RWPE2 (cell line): Measurements from ENCODE around the gene C20orf144.

Source experiments
- ATAC-seq: fragments of 200-7000 bp; cut with Tn5 transposase; 3 replicates; pipeline ENCODE4 v1.9.1; 2021; ENCODE audit warnings: low read depth
- DNase-seq: peaks from one replicate; pipeline ENCODE4 v3.0.0-alpha.2; 2020; ENCODE audit warnings: low spot score
- H3K27ac ChIP-seq: fragments of 450-650 bp; 2 replicates; pipeline ENCODE4 v1.5.1; 2017; ENCODE audit warnings: mild to moderate bottlenecking; ENCODE audit not compliant: poor library complexity, severe bottlenecking
- H3K27me3 ChIP-seq: fragments of 250-450 bp; sonication (Bioruptor Pico); 2 replicates; pipeline ENCODE4 v1.5.1; 2021; ENCODE audit warnings: mild to moderate bottlenecking, moderate library complexity; ENCODE audit not compliant: insufficient read depth, poor library complexity, severe bottlenecking
- H3K36me3 ChIP-seq: fragments of 250-450 bp; sonication (Bioruptor Pico); 2 replicates; pipeline ENCODE4 v1.5.1; 2020; ENCODE audit warnings: low read depth, mild to moderate bottlenecking, moderate library complexity
- H3K4me1 ChIP-seq: fragments of 250-450 bp; sonication (Bioruptor Pico); 2 replicates; pipeline ENCODE4 v1.5.1; 2021; ENCODE audit warnings: mild to moderate bottlenecking, moderate library complexity; ENCODE audit not compliant: insufficient read depth, poor library complexity, severe bottlenecking
- H3K4me3 ChIP-seq: fragments of 250-450 bp; sonication (Bioruptor Pico); 2 replicates; pipeline ENCODE4 v1.5.1; 2021; ENCODE audit warnings: mild to moderate bottlenecking, moderate library complexity; ENCODE audit not compliant: severe bottlenecking
- H3K9me3 ChIP-seq: fragments of 250-450 bp; sonication (Bioruptor Pico); 2 replicates; pipeline ENCODE4 v1.5.1; 2021; ENCODE audit warnings: mild to moderate bottlenecking, moderate library complexity; ENCODE audit not compliant: severe bottlenecking
- TF ChIP-seq, protein P1 (sequence below): fragments of 450-650 bp; IDR thresholded peaks from one replicate; pipeline ENCODE4 v1.5.1; 2017; ENCODE audit warnings: mild to moderate bottlenecking, moderate library complexity; ENCODE audit not compliant: poor library complexity, severe bottlenecking

C20orf144 gene

DNA sequence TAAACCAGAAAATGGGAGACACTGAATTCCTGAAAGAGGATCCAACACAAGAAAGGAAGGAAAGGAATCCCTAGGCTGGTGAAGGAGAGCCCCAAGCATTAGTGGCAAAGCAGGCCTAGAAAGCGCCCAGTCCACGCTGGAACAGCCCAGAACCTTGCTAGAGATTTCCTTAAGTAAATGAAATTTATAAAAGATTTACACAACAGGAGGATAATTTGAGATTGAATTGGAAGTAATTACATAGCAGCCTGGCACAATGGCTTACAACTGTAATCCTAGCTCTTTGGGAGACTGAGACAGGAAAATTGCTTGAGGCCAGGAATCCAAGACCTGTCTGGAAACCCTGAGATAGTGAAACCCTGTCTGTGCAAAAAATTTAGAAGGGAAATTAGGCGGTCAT is 26.8 kb upstream of the C20orf144 start:
- Histone ChIP-seq H3K36me3 (peaks cover 29% of the 10 kb centered on the region), H3K9me3 (no peaks in the 10 kb centered on the region), H3K27ac (no peak overlapping the region), H3K4me3 (no peak overlapping the region), H3K27me3 (no peaks in the 10 kb centered on the region), H3K4me1 (no peaks in the 10 kb centered on the region)
- no peak for DNase-seq
- ATAC-seq: no peak
- TF ChIP-seq, protein P1, sequence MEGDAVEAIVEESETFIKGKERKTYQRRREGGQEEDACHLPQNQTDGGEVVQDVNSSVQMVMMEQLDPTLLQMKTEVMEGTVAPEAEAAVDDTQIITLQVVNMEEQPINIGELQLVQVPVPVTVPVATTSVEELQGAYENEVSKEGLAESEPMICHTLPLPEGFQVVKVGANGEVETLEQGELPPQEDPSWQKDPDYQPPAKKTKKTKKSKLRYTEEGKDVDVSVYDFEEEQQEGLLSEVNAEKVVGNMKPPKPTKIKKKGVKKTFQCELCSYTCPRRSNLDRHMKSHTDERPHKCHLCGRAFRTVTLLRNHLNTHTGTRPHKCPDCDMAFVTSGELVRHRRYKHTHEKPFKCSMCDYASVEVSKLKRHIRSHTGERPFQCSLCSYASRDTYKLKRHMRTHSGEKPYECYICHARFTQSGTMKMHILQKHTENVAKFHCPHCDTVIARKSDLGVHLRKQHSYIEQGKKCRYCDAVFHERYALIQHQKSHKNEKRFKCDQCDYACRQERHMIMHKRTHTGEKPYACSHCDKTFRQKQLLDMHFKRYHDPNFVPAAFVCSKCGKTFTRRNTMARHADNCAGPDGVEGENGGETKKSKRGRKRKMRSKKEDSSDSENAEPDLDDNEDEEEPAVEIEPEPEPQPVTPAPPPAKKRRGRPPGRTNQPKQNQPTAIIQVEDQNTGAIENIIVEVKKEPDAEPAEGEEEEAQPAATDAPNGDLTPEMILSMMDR: no peak

- peak; percentile 11; the same call in 1 of the 3 replicates for ATAC-seq
- Histone ChIP-seq H3K4me1 (no peaks in the 10 kb centered on the region), H3K27ac (no peak overlapping the region), H3K27me3 (no peaks in the 10 kb centered on the region), H3K36me3 (peaks cover 25% of the 10 kb centered on the region), H3K9me3 (no peaks in the 10 kb centered on the region), H3K4me3 (no peak overlapping the region)
- DNase-seq: peak; percentile 28
- TF ChIP-seq, protein P1: no peak
These were observed 25.4 kb upstream of the C20orf144 start for GRCh38 chr20:33636776-33637175.

- no peak for DNase-seq
- Histone ChIP-seq H3K36me3 (peaks cover 32% of the 10 kb centered on the region), H3K9me3 (no peaks in the 10 kb centered on the region), H3K4me3 (no peak overlapping the region), H3K27me3 (no peaks in the 10 kb centered on the region), H3K27ac (no peak overlapping the region), H3K4me1 (no peaks in the 10 kb centered on the region)
- TF ChIP-seq, protein P1: no peak
- ATAC-seq: no peak
These were observed 21.8 kb upstream of the C20orf144 start for GRCh38 chr20:33640287-33640686.

DNA sequence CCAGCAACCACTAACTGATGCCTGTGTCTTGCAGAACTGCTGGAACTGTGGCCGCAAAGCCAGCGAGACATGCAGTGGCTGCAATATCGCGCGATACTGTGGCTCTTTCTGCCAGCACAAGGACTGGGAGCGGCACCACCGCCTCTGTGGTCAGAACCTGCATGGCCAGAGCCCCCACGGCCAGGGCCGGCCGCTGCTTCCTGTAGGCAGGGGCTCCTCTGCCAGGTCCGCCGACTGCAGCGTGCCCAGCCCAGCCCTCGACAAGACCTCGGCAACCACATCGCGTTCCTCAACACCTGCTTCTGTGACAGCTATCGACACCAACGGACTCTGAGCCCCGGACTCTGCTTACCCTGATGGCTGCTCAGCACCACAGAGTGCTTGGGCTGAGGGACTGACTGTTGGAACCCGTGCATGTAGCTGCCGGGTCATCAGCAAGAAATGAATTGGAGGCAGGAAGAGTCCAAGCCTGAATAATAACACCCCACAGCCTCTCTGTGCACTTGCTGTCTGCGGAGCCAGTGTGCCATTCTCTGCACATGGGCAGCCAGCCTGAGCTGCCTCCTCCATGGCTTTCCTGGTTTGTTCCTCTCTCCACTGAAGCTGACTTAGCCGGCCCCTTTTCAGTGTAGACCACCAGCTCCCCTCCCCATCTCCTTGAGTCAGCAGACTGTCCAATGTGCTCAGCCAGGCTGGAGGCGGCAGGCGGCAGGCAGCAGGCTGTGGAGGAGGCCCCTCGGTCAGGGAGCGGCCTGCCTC is 17.6 kb upstream of the C20orf144 start:
- no peaks in the 10 kb centered on the region for H3K9me3 ChIP-seq
- TF ChIP-seq, protein P1: no peak
- no peak overlapping the region for H3K27ac ChIP-seq
- H3K4me1 ChIP-seq: no peaks in the 10 kb centered on the region
- ATAC-seq: no peak; the same call in 2 of the 3 replicates
- DNase-seq: peak; percentile 82
- H3K27me3 ChIP-seq: no peaks in the 10 kb centered on the region
- no peak overlapping the region for H3K4me3 ChIP-seq
- H3K36me3 ChIP-seq: peaks cover 28% of the 10 kb centered on the region

DNA sequence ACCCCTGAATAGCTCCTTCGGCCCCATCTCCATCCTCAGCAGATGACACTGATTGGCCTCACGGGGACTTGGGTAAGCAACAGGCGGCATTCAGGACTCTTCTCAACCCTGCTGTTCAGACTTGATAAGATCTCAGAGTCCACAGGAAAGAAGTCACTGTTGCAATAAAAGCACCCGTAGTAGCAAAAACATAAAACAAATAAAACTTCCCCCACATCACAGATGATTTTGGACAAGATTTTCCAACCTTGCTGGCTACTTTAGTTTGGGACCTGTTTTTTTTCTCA is 17.1 kb upstream of the C20orf144 start:
- DNase-seq (no peak), ATAC-seq (no peak)
- H3K27me3 ChIP-seq: no peaks in the 10 kb centered on the region
- no peaks in the 10 kb centered on the region for H3K9me3 ChIP-seq
- TF ChIP-seq, protein P1: no peak
- no peak overlapping the region for H3K27ac ChIP-seq
- peaks cover 27% of the 10 kb centered on the region for H3K36me3 ChIP-seq
- H3K4me3 ChIP-seq: no peak overlapping the region
- no peaks in the 10 kb centered on the region for H3K4me1 ChIP-seq
